Activated naive CD4-positive, alpha-beta T cell treated with Interleukin-2 at 50 U/mL for 16 hours (primary cell): Measurements from ENCODE around the gene UHRF1.
"Not testable (repeated sequence)": the region's sequence is repeated elsewhere in the genome, so short reads cannot be mapped to it uniquely, and the experiment has no call there.

ENCODE experiments used
- DNase-seq: peaks from one replicate; pipeline ENCODE4 v3.0.0-alpha.2; 2020

Gene UHRF1

DNA sequence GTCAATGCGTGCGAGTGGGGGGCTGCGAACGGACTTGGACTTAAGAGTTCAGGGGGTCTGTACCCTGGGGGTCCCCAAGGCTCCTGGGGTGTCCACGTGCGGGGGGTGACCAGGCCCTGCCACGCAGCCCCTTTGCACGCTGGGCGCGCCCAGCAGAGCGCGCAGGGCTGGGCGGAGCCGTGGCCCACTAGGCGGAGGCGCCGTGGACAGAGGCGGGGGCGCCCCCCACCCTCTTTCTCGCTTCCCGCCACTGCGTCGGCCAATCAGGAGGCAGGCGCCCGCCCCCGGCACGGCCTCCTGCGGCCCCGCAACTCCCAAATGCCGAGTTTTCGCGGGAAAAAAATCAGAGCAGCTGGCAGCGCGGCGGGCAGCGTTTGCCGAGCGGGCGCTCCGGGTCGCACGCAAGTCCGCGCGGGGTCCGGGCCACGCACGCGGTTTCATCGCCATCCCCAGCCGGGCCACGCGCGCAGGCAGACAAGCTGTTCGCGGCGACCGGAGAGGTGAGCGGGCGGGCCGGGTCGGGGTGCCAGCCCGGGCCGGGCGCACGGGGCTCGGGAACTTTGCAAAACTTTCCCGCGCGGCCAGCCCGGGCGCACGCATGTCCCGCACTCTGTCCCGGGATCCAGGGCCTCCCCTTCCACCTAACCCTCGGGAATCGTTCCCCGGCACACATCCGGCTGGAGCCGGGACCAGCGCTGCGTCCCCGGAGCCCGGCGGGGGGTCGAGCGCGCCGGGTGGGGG is at the start of gene UHRF1:
TSS of gene UHRF1 (plus strand) at position 346 of the 741 bp plus-strand sequence. CDS start 1,385 bp downstream, outside the sequence.
- peak; percentile 47 for DNase-seq

DNA sequence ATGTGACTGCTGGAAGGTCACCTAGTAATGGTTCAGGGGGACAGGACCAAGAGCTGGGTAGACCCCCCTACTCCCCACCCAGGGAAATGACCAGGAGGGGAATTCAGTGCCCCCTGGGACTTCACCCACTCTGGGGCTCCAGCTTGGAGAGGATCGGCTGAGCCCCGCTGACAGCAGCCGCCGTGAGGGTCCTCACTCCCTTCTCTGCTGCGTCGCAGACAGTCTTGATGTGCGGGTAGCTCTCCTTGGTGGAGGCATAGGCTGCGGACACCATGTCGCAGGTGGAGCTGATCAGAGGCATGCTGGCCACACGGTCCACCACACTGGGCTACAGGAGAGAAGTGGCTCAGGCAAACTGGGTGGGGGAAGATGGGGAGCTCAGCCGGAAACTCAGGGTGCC is 49.6 kb upstream of the UHRF1 start:
- no peak for DNase-seq

DNA sequence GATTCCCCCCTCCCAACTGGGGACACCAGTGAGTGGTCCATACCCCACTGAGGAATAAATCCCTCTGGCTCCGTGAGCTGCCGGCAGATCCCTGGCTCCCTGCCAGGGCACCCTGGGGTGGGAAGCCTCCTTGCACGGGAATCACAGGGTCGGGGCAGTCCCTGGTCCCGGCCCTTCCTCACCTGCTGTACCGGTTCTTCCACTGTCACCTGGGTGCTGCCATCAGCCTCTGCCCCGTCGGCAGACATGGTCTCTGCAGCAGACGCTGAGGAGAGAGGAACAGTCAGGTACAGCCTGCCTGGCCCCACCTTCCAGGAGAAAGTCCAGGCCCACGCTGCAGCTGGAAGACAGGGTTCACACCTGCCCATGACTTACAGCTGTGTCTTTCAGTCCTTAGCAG is 48.2 kb upstream of the UHRF1 start:
- DNase-seq = no peak

DNA sequence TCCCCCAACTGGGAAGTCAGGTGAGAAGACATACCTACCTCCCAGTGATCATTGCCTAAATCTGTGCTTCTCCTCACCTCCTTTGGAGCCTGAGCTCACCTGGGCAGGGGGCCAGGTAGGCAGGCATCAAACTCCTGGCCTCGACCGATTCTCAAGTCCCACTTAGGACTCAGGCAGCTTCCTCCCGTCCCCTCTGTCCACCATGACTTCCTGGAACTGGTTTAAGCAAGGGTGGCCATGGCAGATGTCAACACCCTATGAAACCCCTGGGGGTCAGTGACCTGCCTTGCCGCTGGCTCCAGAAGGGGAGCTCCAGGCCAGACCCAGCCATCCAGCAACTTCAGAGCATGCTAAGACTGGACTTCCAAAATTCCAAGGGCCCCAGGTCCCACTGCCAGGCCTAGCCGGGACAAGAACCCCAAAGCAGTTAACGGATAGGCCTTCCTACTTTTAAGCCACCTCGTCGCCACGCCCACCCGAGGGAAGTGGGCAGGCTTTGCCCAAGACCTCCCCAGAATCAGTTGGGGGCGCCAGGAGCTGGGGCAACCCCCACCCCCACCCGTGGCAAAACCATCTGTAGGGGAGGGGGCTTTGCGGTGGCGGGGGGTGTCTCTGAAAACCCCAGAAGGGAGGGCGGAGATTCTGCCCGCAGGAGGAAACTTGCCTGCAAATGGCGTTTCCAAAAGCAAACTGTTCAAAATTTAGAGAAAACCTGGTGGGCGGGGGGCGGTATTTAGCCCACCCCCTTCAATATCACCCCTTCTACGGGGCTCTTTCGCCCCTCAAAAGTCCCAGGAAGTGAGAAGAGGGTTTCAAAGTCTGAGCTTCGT is 42.5 kb upstream of the UHRF1 start:
- peak; percentile 54 for DNase-seq

GRCh38 chr19:4867534-4868285 is 41.6 kb upstream of the UHRF1 start, which contains the start of gene PLIN3:
Gene PLIN3 (minus strand): TSS chr19:4867667. CDS start chr19:4861394, 6,273 bp downstream.
- DNase-seq = peak; percentile 90

GRCh38 chr19:4868286-4868834 is 40.9 kb upstream of the UHRF1 start:
- no peak for DNase-seq

DNA sequence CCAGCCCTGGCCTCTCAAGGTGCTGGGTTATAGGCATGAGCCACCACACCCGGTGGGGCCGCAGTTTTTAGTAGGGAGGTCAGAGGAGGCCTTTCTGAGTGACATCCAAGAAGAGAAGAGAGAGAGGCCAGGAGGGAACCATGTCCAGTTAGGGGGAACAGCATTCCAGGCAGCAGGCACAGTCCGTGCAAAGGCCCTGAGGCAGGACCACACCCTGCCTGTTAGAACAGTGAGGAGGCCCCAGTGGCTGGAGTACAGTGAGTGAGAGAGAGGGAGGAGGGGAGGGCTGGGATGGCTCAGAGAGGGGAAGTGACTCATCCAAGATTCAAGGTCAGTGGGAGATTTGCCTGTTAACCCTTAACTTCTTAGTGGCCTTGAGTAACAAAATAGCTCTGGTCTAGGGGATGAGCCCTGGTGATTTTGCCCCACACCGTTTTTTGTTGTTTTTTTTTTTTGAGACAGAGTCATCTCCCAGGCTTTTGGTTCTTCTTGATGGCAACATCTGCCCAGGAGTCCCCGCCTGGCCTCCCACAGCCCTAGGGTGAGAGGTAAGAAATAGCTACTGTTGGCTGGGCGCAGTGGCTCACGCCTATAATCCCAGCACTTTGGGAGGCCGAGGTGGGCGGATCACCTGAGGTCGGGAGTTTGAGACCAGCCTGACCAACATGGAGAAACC is 39.1 kb upstream of the UHRF1 start:
- DNase-seq = peak; percentile 13

- no peak for DNase-seq
Observed at GRCh38 chr19:4871711-4872110, 37.6 kb upstream of the UHRF1 start.

- DNase-seq = no peak
Observed at GRCh38 chr19:4873930-4874329, 35.4 kb upstream of the UHRF1 start.

GRCh38 chr19:4877753-4878490 is 31.4 kb upstream of the UHRF1 start:
- DNase-seq = no peak

GRCh38 chr19:4878491-4878968 is 30.8 kb upstream of the UHRF1 start:
- DNase-seq = no peak

DNA sequence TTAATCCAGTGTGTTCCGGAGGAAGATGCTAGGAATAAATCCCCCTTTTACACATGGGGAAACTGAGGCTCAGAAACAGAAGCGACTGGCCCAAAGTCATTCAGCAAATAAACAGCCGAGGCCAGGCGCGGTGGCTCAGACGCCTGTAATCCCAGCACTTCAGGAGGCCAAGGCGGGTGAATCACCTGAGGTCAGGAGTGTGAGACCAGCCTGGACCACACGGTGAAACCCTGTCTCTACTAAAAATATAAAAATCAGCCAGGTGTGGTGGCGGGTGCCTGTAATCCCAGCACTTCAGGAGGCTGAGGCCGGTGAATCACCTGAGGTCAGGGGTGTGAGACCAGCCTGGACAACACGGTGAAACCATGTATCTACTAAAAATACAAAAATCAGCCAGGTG is 30.3 kb upstream of the UHRF1 start:
- no peak for DNase-seq

- not testable (repeated sequence) for DNase-seq
Observed at GRCh38 chr19:4882874-4883273, 26.4 kb upstream of the UHRF1 start.

DNA sequence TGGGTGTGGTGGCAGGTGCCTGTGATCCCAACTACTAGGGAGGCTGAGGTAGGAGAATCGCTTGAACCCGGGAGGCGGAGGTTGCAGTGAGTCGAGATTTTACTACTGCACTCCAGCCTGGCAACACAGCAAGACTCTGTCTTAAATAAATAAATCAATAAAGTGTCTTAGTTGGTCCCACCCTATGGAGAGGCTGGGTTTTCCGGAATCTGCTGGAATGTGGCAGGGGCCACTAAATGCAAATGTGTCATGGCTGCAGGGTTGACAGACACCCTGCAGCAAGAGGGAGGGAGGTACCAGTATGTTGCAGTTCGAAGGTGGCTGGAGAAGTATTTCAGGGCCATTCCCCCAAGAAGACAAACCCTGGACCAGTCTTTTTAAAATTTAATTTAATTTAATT is 24.3 kb upstream of the UHRF1 start:
- not testable (repeated sequence) for DNase-seq

DNA sequence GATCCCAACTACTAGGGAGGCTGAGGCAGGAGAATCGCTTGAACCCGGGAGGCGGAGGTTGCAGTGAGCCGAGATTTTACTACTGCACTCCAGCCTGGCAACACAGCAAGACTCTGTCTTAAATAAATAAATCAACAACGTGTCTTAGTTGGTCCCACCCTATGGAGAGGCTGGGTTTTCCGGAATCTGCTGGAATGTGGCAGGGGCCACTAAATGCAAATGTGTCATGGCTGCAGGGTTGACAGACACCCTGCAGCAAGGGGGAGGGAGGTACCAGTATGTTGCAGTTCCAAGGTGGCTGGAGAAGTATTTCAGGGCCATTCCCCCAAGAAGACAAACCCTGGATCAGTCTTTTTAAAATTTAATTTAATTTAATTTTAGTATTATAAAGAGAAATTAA is 21.5 kb upstream of the UHRF1 start:
- not testable (repeated sequence) for DNase-seq

DNA sequence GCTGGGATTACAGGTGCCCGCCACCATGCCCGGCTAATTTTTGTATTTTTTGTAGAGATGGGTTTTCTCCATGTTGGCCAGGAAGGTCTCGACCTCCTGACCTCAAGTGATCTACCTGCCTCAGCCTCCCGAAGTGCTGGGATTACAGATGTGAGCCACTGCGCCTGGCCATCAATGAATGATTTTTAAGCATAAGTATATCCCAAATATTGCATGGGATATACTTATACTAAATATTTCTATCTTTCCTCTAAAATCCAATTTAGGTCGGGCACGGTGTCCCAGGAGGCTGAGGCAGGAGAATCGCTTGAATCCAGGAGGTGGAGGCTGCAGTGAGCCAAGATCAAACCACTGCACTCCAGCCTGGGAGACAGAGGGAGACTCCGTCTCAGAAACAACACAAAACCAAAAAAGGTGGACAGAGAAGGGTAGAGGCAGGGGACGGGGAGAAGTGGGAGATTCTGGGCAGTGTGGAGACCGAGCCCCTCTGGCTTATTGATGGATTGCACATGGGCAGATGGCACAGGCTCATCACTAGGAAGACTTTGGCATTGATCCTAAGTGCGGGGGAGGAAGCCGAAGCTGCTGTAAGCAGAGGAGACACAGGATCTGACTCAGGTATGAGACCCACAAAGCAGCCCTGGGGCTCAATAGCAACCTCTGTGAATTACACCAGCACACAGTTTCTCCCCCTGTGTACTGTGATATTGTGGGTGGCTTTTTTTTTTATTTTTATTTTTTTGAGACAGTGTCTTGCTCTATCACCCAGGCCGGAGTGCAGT is 20.1 kb upstream of the UHRF1 start:
- DNase-seq = no peak

- no peak for DNase-seq
Observed at GRCh38 chr19:4891066-4891465, 18.2 kb upstream of the UHRF1 start.

- not testable (repeated sequence) for DNase-seq
Observed at GRCh38 chr19:4892962-4893361, 16.3 kb upstream of the UHRF1 start.

- no peak for DNase-seq
Observed at GRCh38 chr19:4896372-4896771, 12.9 kb upstream of the UHRF1 start.

DNA sequence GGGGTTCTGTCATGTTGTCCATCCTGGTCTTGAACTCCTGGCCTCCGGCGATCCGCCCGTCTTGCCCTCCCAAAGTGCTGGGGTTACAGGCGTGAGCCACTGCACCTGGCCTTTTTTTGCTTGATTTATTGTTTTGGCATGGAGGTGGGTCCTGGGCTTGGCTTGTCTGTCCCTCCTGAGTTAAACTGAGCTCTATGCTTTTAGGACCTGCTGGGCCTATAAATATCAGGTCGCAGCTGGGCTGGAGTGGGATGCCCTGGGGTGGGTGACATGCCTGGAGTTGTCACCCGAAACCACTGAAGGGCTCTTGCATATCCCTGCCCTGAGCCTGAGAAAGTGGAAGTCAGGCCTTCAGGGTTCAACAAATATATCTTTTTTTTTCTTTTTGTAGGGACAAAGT is 12.2 kb upstream of the UHRF1 start:
- no peak for DNase-seq

GRCh38 chr19:4900879-4901278 is 8.4 kb upstream of the UHRF1 start:
- not testable (repeated sequence) for DNase-seq
